Esophagus muscularis mucosa (tissue), 4 donors: ENCODE measurements around the gene UROC1. TPM values are rescaled to one million over a fixed set of nuclear protein-coding genes. Genes with fewer than 3 reads are reported as not detected.
A peak's percentile ranks its signal among the peaks of the same experiment; 100 is the strongest.

Source experiments
- DNase-seq: peaks from one replicate; pipeline ENCODE4 v3.0.0-alpha.2; 2017; ENCODE audit errors: extremely low spot score
- H3K27ac ChIP-seq, 4 donors: fragments of 200-600 bp; sonication (generic); replicated peaks in 1 of 4; 1 replicate in 3 of 4; 2 replicates in 1 of 4; pipeline ENCODE4 v1.5.1; 2016 to 2019; ENCODE audit warnings: mild to moderate bottlenecking in 1 of 4
- H3K27me3 ChIP-seq, 4 donors: fragments of 200-600 bp; sonication (generic); one replicate each; pipeline versions ENCODE4 v1.5.1 to v1.6.0; 2016 to 2019
- H3K36me3 ChIP-seq, 4 donors: fragments of 200-600 bp; sonication (generic); one replicate each; pipeline ENCODE4 v1.5.1; 2016 to 2019
- H3K4me1 ChIP-seq, 4 donors: fragments of 200-600 bp; sonication (generic); one replicate each; pipeline ENCODE4 v1.5.1; 2016 to 2019
- H3K4me3 ChIP-seq, 4 donors: fragments of 200-600 bp; sonication (generic); 1 replicate in 2 of 4; 2 replicates in 2 of 4; pipeline ENCODE4 v1.5.1; 2016 to 2019; ENCODE audit warnings: mild to moderate bottlenecking in 4 of 4, moderate library complexity in 1 of 4
- H3K9me3 ChIP-seq, 4 donors: fragments of 200-600 bp; sonication (generic); 1 replicate in 3 of 4; 2 replicates in 1 of 4; pipeline ENCODE4 v1.5.1; 2016 to 2019
- CTCF ChIP-seq, 3 experiments: fragments of 200-600 bp in 2 of 3; fragments of 450-650 bp in 1 of 3; sonication (generic) in 2 of 3; IDR thresholded peaks; one replicate each; pipeline ENCODE4 v1.5.1; 2017 to 2019; ENCODE audit warnings: antibody characterized with exemption in 3 of 3, mild to moderate bottlenecking in 2 of 3, moderate library complexity in 1 of 3
- EP300 ChIP-seq: sonication (generic); formaldehyde crosslinking; IDR thresholded peaks from one replicate; pipeline ENCODE4 v1.6.1; 2017; ENCODE audit warnings: antibody characterized with exemption
- POLR2A ChIP-seq: fragments of 450-650 bp; IDR thresholded peaks from one replicate; pipeline ENCODE4 v1.6.1; 2017; ENCODE audit warnings: antibody characterized with exemption, moderate library complexity, mild to moderate bottlenecking, low read depth
- POLR2AphosphoS5 ChIP-seq, 2 donors: sonication (generic); formaldehyde crosslinking; IDR thresholded peaks; one replicate each; pipeline ENCODE4 v1.6.1; 2017; ENCODE audit warnings: antibody characterized with exemption in 2 of 2
- WGBS: methylation state at CpG from one replicate; pipeline ENCODE4 v1.1.5; 2018; 5-methylcytosine and 5-hydroxymethylcytosine counted together
- intact Hi-C: fragments of 100-400 bp; cut with DNase I; formaldehyde crosslinking; loops from one replicate; pipeline ENCODE4 v1.15.1; 2023
- total RNA-seq, 4 donors: library from RNA; depleted of rRNA; stranded (reverse); fragments of >200 nt; gene quantifications; one replicate each; pipeline versions ENCODE4 v1.1.0 to v1.2.1, GENCODE V29; 2016

UROC1 gene
- total RNA-seq, 4 donors from 2014 or later = not detected

GRCh38 chr3:126488886-126489569 is 28.5 kb downstream of the UROC1 start:
- DNase-seq = no peak
- no peak overlapping the region for H3K27ac ChIP-seq
- H3K9me3 ChIP-seq = no peaks in the 10 kb centered on the region
- no peak for TF ChIP-seq POLR2A
- no peak for TF ChIP-seq CTCF (IDR thresholded peaks at IDR 0.05)
- no peak for TF ChIP-seq POLR2AphosphoS5 (IDR thresholded peaks at IDR 0.05)
- TF ChIP-seq EP300 = no peak
- peaks cover 0 to 10% (median 7%) of the 10 kb centered on the region in 4 donors for H3K4me1 ChIP-seq
- H3K4me3 ChIP-seq = no peak overlapping the region
- no peaks in the 10 kb centered on the region for H3K36me3 ChIP-seq
- H3K27me3 ChIP-seq = peaks cover 0 to 16% (median 0%) of the 10 kb centered on the region in 4 donors
- intact Hi-C loops = no loop called here
- WGBS = 89% methylated on average over 16 of the region's 16 CpGs

- intact Hi-C loops = no loop called here
- 87% methylated on average over 14 of the region's 14 CpGs for WGBS
- Histone ChIP-seq H3K9me3 (no peaks in the 10 kb centered on the region), H3K27me3 (peaks cover 0 to 16% (median 0%) of the 10 kb centered on the region in 4 donors), H3K27ac (no peak overlapping the region), H3K36me3 (no peaks in the 10 kb centered on the region), H3K4me1 (peaks cover 0 to 10% (median 7%) of the 10 kb centered on the region in 4 donors), H3K4me3 (no peak overlapping the region)
- TF ChIP-seq POLR2A = no peak
- no peak for TF ChIP-seq CTCF (IDR thresholded peaks at IDR 0.05)
- TF ChIP-seq POLR2AphosphoS5 (IDR thresholded peaks at IDR 0.05) = no peak
- no peak for TF ChIP-seq EP300
- DNase-seq = no peak
Observed at GRCh38 chr3:126488185-126488584, 29.4 kb downstream of the UROC1 start.

GRCh38 chr3:126487151-126487771 is 30.3 kb downstream of the UROC1 start:
- intact Hi-C loops = no loop called here
- H3K9me3 ChIP-seq = no peaks in the 10 kb centered on the region
- no peak for DNase-seq
- 63% methylated on average over 8 of the region's 17 CpGs for WGBS
- H3K36me3 ChIP-seq = no peaks in the 10 kb centered on the region
- H3K27me3 ChIP-seq = peaks cover 0 to 16% (median 0%) of the 10 kb centered on the region in 4 donors
- H3K4me3 ChIP-seq = no peak overlapping the region
- no peak overlapping the region for H3K27ac ChIP-seq
- TF ChIP-seq EP300 (no peak), CTCF (IDR thresholded peaks at IDR 0.05) (peak in 1 of 3 experiments; percentile 25), POLR2AphosphoS5 (IDR thresholded peaks at IDR 0.05) (peak in 1 of 2 donors; percentile 28), POLR2A (no peak)
- H3K4me1 ChIP-seq = peaks cover 0 to 10% (median 7%) of the 10 kb centered on the region in 4 donors

- H3K27me3 ChIP-seq = peaks cover 0 to 16% (median 0%) of the 10 kb centered on the region in 4 donors
- DNase-seq = no peak
- H3K4me3 ChIP-seq = no peak overlapping the region
- no peak overlapping the region for H3K27ac ChIP-seq
- H3K4me1 ChIP-seq = peaks cover 0 to 11% (median 8%) of the 10 kb centered on the region in 4 donors
- WGBS = 81% methylated on average over 14 of the region's 14 CpGs
- intact Hi-C loops = no loop called here
- H3K36me3 ChIP-seq = no peaks in the 10 kb centered on the region
- no peaks in the 10 kb centered on the region for H3K9me3 ChIP-seq
- TF ChIP-seq CTCF (IDR thresholded peaks at IDR 0.05) (no peak), POLR2AphosphoS5 (IDR thresholded peaks at IDR 0.05) (no peak), POLR2A (no peak), EP300 (no peak)
Observed at GRCh38 chr3:126486360-126486847, 31.2 kb downstream of the UROC1 start.
